A204.1 (cell line): Measurements from ENCODE around the gene RPS13.
"Not testable (repeated sequence)": the region's sequence is repeated elsewhere in the genome, so short reads cannot be mapped to it uniquely, and the experiment has no call there.

Experiments used
- FAIRE-seq: peaks from 2 replicates; lab custom pipeline; 2012; peaks lifted over from hg19 to GRCh38; lab: Jason Lieb, UNC

Gene RPS13

GRCh38 chr11:17036666-17037658 is 40.5 kb downstream of the RPS13 start:
- FAIRE-seq = no peak

- FAIRE-seq = not testable (repeated sequence)
These were observed 43.4 kb downstream of the RPS13 start for GRCh38 chr11:17034027-17034426.

GRCh38 chr11:17026487-17027082 is 50.9 kb downstream of the RPS13 start:
- FAIRE-seq = no peak

- no peak for FAIRE-seq
These were observed 52.5 kb downstream of the RPS13 start for GRCh38 chr11:17024924-17025323.
